Measurements from ENCODE around the gene USP22. TPM values are rescaled to one million over a fixed set of nuclear protein-coding genes. Genes with fewer than 3 reads are reported as not detected.

The USP22 gene
- total RNA-seq, 4 donors from 2014 or later: 127 to 262 (median 197) TPM

- H3K36me3 ChIP-seq: peaks cover 12 to 14% of the 10 kb centered on the region in 2 donors
- no peak for DNase-seq
- TF ChIP-seq POLR2A (IDR thresholded peaks at IDR 0.05): no peak
- TF ChIP-seq, protein P1, sequence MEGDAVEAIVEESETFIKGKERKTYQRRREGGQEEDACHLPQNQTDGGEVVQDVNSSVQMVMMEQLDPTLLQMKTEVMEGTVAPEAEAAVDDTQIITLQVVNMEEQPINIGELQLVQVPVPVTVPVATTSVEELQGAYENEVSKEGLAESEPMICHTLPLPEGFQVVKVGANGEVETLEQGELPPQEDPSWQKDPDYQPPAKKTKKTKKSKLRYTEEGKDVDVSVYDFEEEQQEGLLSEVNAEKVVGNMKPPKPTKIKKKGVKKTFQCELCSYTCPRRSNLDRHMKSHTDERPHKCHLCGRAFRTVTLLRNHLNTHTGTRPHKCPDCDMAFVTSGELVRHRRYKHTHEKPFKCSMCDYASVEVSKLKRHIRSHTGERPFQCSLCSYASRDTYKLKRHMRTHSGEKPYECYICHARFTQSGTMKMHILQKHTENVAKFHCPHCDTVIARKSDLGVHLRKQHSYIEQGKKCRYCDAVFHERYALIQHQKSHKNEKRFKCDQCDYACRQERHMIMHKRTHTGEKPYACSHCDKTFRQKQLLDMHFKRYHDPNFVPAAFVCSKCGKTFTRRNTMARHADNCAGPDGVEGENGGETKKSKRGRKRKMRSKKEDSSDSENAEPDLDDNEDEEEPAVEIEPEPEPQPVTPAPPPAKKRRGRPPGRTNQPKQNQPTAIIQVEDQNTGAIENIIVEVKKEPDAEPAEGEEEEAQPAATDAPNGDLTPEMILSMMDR (IDR thresholded peaks at IDR 0.05): no peak
- H3K4me3 ChIP-seq (replicated peaks in 1 of 3): no peak overlapping the region
- H3K27ac ChIP-seq: no peak overlapping the region
- peaks cover 24 to 51% of the 10 kb centered on the region in 2 donors for H3K4me1 ChIP-seq
- no peaks in the 10 kb centered on the region for H3K9me3 ChIP-seq
- intact Hi-C loops (cut with DNase I): no loop called here
- WGBS, 2 donors: 78 to 84% methylated on average over 8 of the region's 8 CpGs
- H3K27me3 ChIP-seq: no peaks in the 10 kb centered on the region
Measured at GRCh38 chr17:21031756-21032396, 10.9 kb downstream of the USP22 start.

DNA sequence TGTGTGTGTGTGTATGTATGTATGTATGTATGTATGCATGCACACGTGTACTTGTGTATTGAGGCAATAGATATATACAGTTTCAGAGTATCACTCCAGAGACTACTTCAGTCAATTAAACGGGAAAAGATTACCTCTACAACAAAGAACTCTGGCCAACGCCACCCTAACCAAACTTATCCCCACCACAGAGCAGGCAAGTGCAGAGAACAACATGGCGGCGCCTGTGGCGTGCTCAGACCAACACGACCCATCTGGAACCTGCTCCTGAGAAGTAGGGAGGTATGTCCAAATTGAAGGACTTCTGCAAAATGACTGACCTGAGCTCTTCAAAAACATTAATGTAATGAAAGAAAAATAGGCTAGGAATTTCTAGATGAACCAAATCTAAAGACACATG is 12.4 kb downstream of the USP22 start:
- Histone ChIP-seq H3K27ac (no peak overlapping the region), H3K9me3 (no peaks in the 10 kb centered on the region), H3K4me3 (replicated peaks in 1 of 3) (no peak overlapping the region), H3K27me3 (no peaks in the 10 kb centered on the region), H3K36me3 (peaks cover 23 to 26% of the 10 kb centered on the region in 2 donors), H3K4me1 (peaks cover 17 to 41% of the 10 kb centered on the region in 2 donors)
- WGBS, 2 donors: 79 to 84% methylated on average over 7 of the region's 7 CpGs
- DNase-seq: no peak
- intact Hi-C loops (cut with DNase I): no loop called here
- TF ChIP-seq, protein P1 (IDR thresholded peaks at IDR 0.05): no peak
- no peak for TF ChIP-seq POLR2A (IDR thresholded peaks at IDR 0.05)

DNA sequence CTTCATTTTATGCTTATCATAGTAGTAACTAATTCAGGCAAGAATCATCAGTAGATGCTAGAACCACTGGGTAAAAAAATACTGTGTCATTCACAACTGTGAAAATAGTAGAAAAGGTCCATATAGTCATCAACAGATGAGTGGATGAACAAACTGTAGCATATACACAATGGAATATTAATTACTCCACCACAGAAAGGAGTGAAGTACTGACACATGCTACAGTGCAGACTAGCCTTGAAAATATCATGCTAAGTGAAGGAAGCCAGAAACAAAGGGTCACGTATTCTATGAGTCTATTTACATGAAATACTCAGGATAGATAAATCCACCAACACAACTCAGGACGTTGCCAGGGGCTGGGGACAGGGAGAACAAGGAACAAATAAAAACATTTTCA is 13.3 kb downstream of the USP22 start:
- no peak for DNase-seq
- H3K27ac ChIP-seq: no peak overlapping the region
- peaks cover 9 to 32% of the 10 kb centered on the region in 2 donors for H3K4me1 ChIP-seq
- no peaks in the 10 kb centered on the region for H3K27me3 ChIP-seq
- intact Hi-C loops (cut with DNase I): no loop called here
- no peak overlapping the region for H3K4me3 ChIP-seq (replicated peaks in 1 of 3)
- TF ChIP-seq, protein P1 (IDR thresholded peaks at IDR 0.05): no peak
- no peak for TF ChIP-seq POLR2A (IDR thresholded peaks at IDR 0.05)
- 44 to 52% methylated on average over 2 of the region's 2 CpGs for WGBS, 2 donors
- H3K36me3 ChIP-seq: peaks cover 23 to 26% of the 10 kb centered on the region in 2 donors
- no peaks in the 10 kb centered on the region for H3K9me3 ChIP-seq

- Histone ChIP-seq H3K9me3 (no peaks in the 10 kb centered on the region), H3K27ac (no peak overlapping the region), H3K27me3 (no peaks in the 10 kb centered on the region), H3K4me1 (peaks cover 7 to 27% of the 10 kb centered on the region in 2 donors), H3K36me3 (peaks cover 23 to 26% of the 10 kb centered on the region in 2 donors), H3K4me3 (replicated peaks in 1 of 3) (no peak overlapping the region)
- 61 to 77% methylated on average over 7 of the region's 7 CpGs for WGBS, 2 donors
- DNase-seq: no peak
- TF ChIP-seq, protein P1 (IDR thresholded peaks at IDR 0.05): no peak
- TF ChIP-seq POLR2A (IDR thresholded peaks at IDR 0.05): no peak
- intact Hi-C loops (cut with DNase I): no loop called here
Measured at GRCh38 chr17:21029036-21029435, 13.8 kb downstream of the USP22 start.

- DNase-seq: no peak
- H3K4me3 ChIP-seq (replicated peaks in 1 of 3): no peak overlapping the region
- H3K27ac ChIP-seq: no peak overlapping the region
- H3K36me3 ChIP-seq: peaks cover 26 to 28% of the 10 kb centered on the region in 2 donors
- no peaks in the 10 kb centered on the region for H3K27me3 ChIP-seq
- 72 to 75% methylated on average over 13 of the region's 13 CpGs for WGBS, 2 donors
- intact Hi-C loops (cut with DNase I): no loop called here
- TF ChIP-seq, protein P1 (IDR thresholded peaks at IDR 0.05): no peak
- TF ChIP-seq POLR2A (IDR thresholded peaks at IDR 0.05): no peak
- H3K9me3 ChIP-seq: no peaks in the 10 kb centered on the region
- peaks cover 7 to 19% of the 10 kb centered on the region in 2 donors for H3K4me1 ChIP-seq
Measured at GRCh38 chr17:21028192-21028591, 14.6 kb downstream of the USP22 start.

All from thyroid gland (tissue), 4 donors.